ENCODE results near the gene SEC62.

The SEC62 gene

GRCh38 chr3:169966951-169967915, 626 bp downstream of the SEC62 start:
- peak; percentile 84 for DNase-seq (ENCODE audit: low spot score)

GRCh38 chr3:169968224-169968885, 1.7 kb downstream of the SEC62 start:
- DNase-seq (ENCODE audit: low spot score) = peak; percentile 68

- peak; percentile 65 for DNase-seq (ENCODE audit: low spot score)
Measured at GRCh38 chr3:169969174-169970095, 2.8 kb downstream of the SEC62 start.

- peak; percentile 64 for DNase-seq (ENCODE audit: low spot score)
Measured at GRCh38 chr3:169970847-169971246, 4.2 kb downstream of the SEC62 start.

DNA sequence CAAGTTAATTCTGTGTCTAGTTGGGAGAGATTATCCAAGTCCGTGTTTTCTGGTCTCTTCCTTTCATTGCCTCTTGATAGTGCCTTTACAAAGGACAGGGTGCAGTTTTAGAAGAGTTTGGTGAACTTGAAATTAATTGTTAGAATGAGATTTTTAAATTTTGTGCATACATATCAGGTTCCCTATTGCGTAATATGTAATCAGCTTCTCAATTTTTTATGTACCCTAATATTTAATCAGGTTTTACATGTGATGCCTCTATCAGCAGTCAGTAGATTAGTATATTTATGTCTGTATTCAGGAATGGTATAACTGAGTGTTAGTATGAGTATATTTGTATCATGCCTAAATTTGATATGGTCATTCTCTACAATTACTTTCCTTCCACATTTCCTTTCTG, 4.9 kb downstream of the SEC62 start:
- peak; percentile 39 for DNase-seq (ENCODE audit: low spot score)

GRCh38 chr3:169980055-169980454, 13.4 kb downstream of the SEC62 start:
- DNase-seq (ENCODE audit: low spot score) = no peak

DNA sequence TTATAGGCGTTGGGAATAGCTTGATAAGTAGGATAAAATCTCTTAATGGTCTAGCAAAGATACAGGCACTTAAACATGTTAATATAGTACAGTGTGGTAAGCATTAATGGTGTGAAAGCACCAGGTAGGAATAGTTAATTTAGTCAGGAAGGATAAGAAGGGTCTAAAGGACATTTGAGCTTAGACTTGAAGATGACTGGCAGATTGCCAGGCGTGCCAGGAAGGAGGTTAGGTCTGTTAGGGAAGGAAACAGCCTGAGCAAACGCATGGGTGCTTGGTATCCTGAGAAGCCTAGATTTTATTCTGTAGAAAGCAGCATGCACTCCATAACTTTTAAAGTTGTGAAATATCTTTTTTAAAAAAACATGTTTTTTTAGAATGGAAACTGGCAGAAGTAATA, 17.7 kb downstream of the SEC62 start:
- DNase-seq (ENCODE audit: low spot score) = peak; percentile 60

DNA sequence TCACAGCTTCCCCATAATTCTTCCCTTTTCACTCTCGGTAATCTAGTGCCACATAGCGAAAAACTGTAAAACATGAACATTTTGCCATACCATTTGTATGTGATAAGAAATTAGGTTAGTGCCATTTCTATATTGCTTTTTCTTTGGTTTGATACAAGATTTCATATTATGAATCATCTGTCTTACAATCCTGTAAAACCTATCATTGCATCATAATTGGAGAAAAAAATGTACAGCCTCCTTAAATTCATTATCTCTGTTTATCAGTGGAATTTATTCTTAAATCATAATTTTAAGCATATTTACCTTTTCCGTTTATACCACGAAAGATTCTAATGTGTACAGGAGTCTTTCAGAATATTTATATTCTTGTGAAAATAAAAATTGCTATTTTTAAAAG, 23.8 kb downstream of the SEC62 start:
- no peak for DNase-seq (ENCODE audit: low spot score)

- DNase-seq (ENCODE audit: low spot score) = no peak
Measured at GRCh38 chr3:169992156-169992555, 25.5 kb downstream of the SEC62 start.

- no peak for DNase-seq (ENCODE audit: low spot score)
Measured at GRCh38 chr3:169992781-169993180, 26.2 kb downstream of the SEC62 start.

GRCh38 chr3:169993761-169994160, 27.2 kb downstream of the SEC62 start:
- DNase-seq (ENCODE audit: low spot score) = no peak

- no peak for DNase-seq (ENCODE audit: low spot score)
Measured at GRCh38 chr3:169996063-169996462, 29.5 kb downstream of the SEC62 start.

DNA sequence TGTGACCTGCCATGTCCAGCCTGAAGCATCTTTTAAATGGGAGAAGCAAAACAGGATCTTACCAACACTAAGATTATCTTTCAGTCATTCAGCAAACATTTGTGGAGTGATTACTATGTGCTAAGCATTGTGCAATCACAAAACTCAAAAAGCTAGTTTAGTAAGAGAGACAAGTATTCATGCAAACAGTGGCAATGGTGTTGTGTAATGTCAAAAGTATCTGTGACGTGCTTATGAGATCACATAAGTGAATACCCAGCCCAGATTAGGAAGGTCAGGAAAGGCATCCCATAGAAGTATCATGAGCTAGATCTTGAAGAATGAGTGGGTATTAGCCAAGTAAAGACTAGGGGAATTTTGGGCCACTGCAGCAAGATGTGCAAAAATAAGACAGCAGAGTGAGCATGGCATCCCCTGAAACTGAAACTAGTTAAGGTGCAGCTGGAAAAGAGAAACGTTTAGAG, 32.1 kb downstream of the SEC62 start:
- DNase-seq (ENCODE audit: low spot score) = no peak

DNA sequence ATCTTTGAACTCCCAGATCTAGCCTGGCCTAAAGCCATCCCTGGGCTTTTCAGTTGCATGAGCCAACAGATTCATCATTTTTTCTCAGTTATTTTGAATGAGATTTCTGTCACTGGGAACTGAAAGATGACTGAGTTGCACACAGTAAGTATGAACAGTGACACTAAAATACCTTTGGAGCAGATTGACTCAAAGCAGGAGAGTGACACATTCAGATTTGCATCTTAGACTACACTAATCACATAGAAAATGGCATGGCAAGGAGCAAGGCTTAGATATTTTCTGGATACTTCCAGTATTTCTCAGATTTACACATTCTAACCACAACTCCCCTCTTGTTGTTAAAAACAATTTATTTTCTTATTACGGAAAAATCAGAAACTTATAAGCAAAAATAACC, 32.8 kb downstream of the SEC62 start:
- DNase-seq (ENCODE audit: low spot score) = no peak

DNA sequence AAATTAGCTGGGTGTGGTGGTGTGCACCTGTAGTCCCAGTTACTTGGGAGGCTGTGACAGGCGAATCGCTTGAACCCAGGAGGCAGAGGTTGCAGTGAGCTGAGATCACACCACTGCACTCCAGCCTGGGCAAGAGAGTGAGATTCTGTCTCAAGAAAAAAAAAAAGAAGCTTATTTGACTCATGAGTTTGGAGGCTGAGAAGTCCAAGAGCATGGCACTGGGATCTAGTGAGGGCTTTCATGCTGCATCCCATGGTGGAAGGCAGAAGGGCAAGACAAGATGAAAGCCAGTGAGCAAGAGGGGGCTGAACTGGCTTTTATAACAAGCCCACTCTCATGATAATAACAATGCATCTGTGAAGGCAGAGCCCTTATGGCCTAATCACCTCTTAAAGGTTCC, 33.4 kb downstream of the SEC62 start:
- no peak for DNase-seq (ENCODE audit: low spot score)

DNA sequence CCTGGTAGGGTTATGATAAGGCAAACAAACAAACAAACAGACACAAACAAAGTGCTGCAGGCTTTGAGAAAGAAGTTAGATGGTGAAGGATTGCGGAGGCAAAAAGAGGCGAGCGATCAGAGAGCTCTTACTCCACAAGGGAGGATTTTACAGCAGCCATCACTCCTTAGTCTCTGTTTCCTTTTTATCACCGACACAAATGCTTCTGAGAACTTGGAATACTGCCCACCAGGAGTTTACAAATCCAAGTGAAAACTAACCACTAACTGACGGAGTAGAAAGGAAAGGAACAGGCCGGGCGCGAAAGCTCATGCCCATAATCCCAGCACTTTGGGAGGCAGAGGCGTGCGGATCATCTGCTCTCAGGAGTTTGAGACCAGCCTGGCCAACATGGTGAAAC, 35.6 kb downstream of the SEC62 start:
- no peak for DNase-seq (ENCODE audit: low spot score)

DNA sequence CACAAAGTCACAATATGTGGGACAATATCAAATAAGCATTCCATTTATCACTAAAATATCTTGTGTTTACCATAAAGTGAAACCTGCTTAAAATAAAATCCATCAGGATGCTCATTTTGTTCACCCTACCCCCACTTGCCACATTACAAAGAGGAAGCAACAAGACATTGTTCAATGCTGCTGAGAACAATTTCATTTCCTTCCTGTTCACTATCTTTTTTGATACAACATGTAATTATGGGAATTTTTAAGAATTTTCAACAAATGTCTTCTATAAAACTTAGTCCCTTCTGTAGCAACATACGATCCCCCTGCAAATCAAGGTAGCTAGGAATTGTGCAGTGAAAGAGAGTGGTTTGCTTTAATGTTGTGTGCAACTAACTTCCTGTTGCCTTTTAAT, 36.3 kb downstream of the SEC62 start:
- DNase-seq (ENCODE audit: low spot score) = no peak

GRCh38 chr3:170003881-170004356, 37.3 kb downstream of the SEC62 start:
- no peak for DNase-seq (ENCODE audit: low spot score)

GRCh38 chr3:170007031-170007663, 40.5 kb downstream of the SEC62 start:
- DNase-seq (ENCODE audit: low spot score) = no peak

DNA sequence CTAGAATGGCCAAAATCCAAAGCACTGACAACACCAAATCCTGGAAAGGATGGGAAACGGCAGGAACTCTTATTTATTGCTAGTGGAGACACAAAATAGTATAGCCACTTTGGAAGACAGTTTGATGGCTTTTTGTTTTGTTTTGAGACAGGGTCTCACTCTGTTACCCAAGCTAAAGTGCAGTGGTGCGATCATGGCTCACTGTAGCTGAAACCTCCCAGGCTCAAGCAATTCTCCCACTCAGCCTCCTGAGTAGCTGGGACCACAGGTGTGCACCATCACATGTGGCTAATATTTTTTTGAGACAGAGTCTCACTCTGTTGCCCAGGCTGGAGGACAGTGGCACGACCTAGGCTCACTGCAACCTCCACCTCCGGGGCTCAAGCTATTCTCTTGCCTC, 43.9 kb downstream of the SEC62 start:
- no peak for DNase-seq (ENCODE audit: low spot score)

- no peak for DNase-seq (ENCODE audit: low spot score)
Measured at GRCh38 chr3:170012683-170013400, 46.2 kb downstream of the SEC62 start.

Data from hematopoietic multipotent progenitor cell treated with erythropoietin and hydrocortisone succinate and interleukin-3 and kit ligand, for 17 days (in vitro differentiated cells).